NCI-H69 (cell line): ENCODE measurements around the gene SLTM.
A peak's percentile ranks its signal among the peaks of the same experiment; 100 is the strongest.
"Not testable (repeated sequence)": the region's sequence is repeated elsewhere in the genome, so short reads cannot be mapped to it uniquely, and the experiment has no call there.

Source experiments
- DNase-seq: peaks from one replicate; lab custom pipeline; 2025; lab: John Stamatoyannopoulos, UW

The SLTM gene

DNA sequence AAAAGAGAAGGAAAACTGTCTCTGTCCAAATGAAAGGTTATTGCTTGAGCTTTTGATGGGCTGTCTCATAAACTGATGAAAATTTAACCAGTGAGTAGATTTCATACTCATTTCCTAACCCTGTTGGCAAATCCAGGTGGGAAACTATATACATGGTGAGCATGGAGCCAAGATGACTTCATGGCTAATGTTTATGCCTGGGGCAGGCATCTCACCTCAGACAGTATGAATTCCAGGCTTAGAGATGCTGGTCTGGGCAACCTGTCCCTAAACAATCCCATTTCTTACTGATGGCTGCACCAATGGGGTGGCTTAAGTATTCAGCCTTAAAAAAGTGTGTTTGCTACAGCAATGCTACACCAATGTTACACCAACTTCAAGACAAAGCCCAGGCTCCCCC is 58.1 kb downstream of the SLTM start:
- no peak for DNase-seq

DNA sequence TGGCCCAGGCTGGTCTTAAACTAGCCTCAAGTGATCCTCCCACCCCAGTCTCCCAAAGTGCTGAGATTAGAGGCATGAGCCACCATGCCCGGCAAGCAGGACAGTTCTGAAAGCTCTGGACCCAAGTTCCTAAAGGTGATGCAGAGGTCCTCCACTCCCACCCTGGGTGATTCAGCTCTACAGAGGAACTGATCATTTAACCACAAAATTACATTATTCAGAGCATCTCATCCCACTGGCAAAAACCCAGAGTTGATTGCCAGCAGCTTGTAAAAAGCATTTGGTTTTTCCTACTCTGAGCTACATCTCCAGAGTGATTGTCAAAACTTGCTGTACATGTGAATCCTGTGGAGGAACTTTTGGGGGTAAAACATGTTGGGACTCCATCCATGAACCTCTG is 60.2 kb downstream of the SLTM start:
- DNase-seq: no peak

DNA sequence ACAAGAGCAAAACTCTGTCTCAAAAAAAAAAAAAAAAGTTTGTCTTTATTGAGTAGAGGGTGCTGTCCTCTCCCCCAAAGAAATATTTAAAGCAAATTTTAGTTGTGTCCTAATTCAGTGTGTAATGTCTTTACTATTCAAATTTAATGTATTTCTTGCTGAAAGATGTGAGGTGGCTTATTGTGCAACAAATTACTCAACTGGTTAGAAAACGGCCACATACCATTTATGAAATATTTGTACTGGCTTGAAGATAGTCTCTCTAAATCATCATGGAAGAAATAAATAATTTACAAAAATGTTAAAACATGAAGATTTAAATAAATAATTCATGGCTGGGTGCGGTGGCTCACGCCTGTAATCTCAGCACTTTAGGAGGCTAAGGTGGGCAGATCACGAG is 63.0 kb downstream of the SLTM start:
- DNase-seq: no peak

DNA sequence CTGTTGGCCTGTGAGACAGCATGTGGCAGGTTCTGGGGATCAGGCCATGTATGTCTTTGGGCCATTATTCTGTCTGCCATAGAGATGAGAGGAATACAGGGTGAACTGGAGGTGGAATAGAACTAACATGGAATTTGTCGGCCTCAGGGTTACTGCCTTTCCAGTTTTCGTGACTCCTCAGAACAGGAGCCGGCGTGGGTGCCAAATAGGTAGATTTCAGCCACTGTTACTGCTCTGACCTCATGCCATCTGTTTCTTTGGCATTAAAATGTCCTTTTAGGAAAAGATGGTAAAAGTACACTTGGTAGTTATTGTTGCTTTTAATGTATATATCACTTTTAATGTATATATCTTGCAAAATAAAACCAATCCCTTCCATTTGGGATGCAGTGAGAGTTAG is 65.6 kb downstream of the SLTM start:
- no peak for DNase-seq

DNA sequence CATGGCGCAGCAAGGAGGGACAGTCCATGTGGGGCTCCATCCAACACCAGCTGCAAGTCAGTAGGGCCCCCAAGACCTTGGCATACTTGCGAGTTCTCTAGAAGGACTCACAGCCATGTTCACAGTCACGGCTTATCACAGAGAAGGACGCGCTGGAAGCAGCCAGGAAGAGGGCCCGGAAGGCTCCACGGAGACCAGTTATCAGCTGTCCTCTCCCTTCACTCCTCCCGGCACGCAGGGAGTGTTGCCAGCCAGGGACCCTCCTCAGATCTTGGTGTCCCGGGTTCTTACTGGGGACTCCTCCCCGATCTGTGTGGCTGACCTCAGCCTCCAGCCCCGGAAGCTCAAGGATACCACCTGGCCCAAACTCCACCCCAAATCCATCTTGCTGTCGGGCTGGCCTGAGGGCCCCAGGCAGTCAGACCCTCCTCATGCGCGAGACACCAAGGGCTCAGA is 68.0 kb downstream of the SLTM start:
- peak; percentile 38 for DNase-seq

DNA sequence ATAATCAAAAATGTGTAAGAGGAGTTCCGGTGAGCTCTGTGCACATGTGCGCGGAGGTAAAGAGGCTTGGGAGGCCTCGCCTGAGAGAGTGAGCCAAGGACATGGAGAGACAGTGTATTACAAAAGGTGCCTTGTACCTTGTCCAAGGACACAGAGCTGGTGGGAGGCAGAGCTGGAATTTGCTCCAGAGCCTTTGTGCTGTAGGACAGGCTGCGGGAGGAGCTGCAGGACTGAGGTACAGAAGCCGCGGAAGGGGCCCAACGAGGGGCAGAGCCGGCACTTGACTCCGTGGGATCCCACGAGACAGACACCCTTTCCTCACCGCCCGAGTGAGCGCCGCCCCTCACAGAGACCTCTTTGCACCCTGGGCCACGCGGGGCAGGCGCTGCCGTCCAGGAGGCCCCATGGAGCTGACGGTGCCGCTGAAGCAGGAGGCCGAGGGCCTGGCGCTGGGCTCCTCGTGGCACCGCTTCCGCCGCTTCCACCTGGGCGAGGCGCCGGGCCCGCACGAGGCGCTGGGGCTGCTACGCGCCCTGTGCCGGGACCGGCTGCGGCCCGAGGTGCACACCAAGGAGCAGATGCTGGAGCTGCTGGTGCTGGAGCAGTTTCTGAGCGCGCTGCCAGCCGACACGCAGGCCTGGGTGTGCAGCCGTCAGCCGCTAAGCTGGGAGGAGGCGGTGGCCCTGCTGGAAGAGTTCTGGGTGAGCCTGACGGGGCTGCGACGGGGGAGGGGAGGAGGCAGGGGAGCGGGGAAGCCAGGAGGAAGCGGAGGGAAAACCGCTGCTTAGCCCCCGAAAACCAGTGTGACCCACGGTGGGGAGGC is 68.7 kb downstream of the SLTM start:
- no peak for DNase-seq

DNA sequence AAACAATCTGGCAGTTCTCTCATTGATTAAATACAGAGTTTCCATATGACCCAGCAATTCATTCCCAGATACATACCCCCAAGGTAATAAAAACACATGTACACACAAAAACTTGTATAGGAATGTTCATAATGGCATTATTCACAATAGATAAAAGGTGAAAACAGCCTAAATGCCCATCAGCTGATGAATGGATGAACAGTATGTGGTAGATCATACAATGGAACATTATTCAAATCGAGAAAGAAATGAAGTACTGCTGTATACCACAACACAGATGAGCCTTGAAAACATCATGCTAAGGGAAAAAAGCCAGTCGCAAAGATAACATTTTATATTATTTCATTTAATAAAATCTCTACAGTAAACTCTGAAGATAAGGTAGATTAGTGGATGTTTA is 71.2 kb downstream of the SLTM start:
- DNase-seq: no peak

DNA sequence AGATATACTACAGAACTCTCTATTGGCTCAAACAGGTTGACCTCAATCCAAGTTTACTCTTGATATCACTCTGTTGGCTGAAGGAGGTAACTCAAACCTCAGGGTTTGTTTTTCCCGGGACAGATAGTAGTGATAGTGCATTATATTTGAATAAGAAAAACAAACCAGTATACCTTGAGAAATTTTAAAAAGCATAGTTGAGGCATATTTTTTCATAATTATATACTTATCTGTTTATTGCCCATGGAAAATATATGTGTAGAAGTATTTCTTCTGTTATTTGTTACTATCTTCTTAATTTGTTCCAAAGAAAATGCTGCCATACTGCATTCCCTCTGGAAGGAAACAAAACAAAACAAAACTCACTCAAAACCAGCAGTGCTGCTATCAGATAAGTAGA is 76.9 kb downstream of the SLTM start:
- not testable (repeated sequence) for DNase-seq

DNA sequence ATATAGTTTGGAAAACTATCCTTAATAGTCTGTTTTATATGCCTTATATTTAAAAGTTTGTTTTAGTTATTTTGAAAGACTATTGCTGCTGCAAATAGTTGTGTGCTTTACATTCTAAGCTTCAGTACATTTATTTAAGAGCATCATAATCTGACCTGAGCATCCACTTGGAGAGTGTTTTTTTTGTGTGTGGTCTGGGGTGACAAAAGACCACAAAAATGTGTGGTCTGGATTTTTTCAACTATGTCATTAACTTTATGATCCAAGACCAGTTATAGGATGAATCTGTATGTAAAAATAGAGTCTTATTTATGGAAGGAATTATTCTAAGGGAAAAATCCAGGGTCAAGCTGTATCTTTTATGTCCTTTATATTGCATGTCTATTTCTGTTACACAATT is 77.4 kb downstream of the SLTM start:
- no peak for DNase-seq

DNA sequence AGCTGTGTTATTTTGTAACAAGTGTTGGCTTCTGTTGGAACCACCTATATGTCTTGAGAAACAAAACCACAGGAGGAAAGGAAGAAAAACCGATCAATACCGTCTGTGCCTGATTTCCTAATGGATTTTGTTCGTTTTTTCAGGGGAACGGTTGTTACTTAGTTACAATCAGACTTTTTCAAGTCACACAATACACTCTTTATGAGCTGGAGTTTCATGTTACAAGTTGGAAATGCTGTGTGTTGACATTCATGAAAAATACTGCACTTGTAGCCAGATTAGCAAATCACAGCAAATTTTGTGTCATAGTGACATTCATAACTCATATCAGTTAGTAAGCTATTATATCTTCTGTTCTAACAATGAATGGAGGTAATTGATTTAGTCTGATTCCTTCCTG is 78.9 kb downstream of the SLTM start:
- DNase-seq: no peak

DNA sequence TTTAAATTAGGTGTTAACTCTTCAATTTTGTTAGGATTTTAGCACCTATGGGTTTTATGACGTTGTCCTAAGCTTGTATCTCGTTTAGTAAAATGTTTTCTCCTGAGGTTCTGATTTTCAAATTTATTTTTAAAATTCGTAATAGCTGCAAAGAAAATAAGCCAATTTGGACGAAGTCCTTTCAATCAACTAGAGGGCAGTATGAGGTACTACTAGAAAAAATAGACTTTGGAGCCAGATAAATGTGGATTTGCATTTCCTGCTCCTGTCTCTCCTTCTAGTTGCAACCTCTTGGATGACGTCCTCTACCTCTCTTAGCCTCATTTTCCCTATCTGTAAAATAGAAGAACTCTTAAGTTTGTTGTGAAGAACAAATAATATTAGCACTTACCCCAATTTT is 81.1 kb downstream of the SLTM start:
- no peak for DNase-seq

DNA sequence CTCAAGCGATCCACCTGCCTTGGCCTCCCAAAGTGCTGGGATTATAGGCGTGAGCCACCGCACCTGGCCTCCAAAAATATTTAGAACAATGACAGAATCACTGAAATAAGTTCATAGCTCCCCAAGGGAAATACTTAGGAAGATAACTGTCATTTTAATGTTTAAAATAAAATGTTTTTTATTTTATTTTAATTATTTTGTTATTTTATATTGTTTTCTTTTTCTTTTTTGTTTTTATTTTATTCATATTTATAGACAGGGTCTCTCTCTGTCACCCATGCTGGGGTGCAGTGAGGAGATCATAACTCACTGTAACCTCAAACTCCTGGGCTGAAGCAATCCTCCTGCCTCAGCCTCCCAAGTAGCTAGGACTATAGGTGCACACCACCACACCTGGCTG is 82.3 kb downstream of the SLTM start:
- not testable (repeated sequence) for DNase-seq

DNA sequence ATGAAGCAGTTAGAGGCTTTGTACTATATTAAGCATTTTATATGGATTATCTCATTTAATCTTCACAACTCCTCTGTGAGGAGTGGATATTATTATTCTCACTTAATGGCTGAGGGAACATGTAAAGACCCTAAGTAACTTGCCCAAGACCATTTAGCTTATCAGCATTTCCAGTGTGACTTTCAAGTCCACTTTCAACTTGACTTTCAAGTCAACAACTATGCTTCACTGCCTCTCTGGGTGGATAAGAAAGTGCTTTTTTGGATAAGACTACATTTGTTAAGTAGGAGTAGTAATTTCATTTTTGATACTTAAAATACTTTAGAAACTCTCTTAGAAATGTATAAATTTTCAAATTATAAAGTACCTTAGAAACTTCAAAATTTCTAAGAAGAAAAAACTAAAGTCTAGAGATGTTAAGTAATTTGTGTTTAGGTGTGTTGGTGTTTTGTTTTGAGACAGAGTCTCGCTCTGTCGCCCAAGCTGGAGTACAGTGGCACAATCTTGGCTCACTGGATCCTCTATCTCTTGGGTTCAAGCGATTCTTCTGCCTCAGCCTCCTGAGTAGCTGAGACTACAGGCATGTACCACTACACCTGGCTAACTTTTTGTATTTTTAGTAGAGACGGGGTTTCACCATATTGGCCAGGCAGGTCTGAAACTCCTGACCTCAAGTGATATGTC is 90.6 kb downstream of the SLTM start:
- DNase-seq: no peak

DNA sequence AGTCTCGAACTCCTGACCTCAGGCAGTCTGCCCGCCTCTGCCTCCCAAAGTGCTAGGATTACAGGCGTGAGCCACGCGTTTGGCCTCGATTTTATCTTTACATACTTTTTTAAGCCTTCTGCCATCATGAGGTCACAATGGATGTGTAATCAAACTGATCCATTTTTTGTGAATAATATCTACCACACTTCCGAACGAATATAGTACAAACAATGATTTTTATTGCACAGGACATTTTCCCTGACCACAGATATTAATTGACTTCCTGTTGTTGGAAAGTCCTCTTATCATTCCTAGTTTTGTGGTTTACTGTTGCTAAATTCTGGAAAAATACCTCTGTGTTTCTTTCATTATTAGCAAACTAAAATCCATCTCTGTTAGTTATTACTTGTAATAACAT is 93.4 kb downstream of the SLTM start:
- no peak for DNase-seq

DNA sequence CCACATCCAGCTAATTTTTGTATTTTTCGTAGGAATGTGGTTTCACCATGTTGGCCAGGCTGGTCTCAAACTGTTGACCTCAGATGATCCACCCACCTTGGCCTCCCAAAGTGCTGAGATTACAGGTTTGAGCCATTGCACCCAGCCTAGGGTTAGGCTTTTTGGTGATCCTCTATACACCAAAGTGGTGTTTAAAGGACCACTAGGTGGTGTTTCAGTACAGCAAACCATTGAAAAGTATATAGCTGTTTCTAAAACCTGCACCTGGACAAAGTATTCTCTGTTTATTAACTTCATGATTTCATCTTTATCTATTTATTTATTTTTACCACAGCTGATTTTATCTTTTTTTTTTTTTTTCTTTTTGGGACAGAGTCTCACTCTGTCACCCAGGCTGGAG is 94.0 kb downstream of the SLTM start:
- peak; percentile 22 for DNase-seq

DNA sequence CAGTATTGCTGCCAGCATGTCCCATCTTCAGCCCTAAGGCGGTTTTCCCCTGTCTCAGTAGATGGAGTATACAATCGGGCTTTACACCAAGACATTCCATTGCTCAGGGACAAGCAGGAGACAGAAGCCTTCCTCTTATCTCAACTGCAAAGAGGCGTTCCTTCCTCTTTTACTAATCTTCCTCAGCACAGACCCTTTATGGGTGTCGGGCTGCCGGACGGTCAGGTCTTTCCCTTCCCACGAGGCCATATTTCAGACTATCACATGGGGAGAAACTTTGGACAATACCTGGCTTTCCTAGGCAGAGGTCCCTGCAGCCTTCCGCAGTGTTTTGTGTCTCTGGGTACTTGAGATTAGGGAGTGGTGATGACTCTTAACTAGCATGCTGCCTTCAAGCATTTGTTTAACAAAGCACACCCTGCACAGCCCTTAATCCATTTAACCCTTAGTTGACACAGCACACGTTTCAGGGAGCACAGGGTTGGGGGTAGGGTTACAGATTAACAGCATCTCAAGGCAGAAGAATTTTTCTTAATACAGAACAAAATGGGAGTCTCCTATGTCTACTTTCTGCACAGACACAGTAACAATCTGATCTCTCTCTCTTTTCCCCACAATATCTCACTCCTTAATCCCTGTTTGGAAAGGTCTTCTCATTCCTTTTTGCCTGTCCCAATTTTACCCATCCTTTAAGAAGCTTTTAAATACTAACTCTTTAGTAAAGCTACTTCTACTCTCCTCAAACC is 99.6 kb downstream of the SLTM start:
- not testable (repeated sequence) for DNase-seq

DNA sequence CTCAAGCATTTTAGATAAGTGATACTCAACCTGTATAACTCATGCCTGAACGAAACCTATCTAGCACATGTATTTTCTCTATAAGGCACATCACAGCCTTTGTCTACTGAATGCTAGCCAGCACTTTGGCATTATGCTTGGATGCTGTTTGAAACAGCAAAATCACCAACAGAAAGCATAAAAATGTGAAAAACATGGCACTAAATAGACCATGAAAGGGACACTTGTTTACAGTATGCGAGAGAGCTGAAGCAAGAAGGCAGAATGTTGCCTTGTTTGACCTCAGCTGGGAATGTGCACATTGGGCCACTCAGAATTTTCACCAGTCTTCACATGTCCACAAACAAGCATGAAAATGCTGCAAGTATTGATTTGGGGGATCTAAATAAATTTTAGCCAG is 102.9 kb downstream of the SLTM start:
- DNase-seq: no peak
